Measurements from ENCODE around the gene TMEM42.

DNA sequence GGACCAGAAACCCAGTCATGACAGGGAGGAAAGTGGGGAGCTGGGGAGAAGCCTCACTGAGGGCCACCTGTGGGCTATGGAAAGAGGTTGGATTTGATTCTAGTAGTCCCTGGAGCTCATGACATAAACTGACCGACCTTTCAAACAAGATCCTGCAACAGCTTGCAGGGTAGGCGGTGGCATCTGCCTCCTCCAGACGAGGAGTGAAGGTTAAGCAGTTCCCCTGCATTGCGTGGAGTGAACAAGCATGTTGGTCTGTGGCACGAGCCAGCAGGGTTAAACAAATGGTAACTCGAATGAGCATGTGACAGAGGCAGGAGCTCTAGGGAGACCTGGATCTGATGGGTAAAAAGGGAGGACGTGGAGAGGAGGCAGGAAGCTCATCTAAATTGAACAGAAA is 25.4 kb downstream of the TMEM42 start:
- TF ChIP-seq YY1 (IDR thresholded peaks at IDR 0.05; ENCODE audit: insufficient read depth, insufficient read length) (no peak), SUZ12 (IDR thresholded peaks at IDR 0.05; ENCODE audit: extremely low read depth, insufficient read depth, insufficient read length) (no peak)

Measured in NT2/D1 (cell line).